Mucosa of descending colon (tissue), 3 donors: ENCODE data around the gene LPIN3. TPM values are rescaled to one million over a fixed set of nuclear protein-coding genes. Genes with fewer than 3 reads are reported as not detected.

Experiments used
- ATAC-seq: fragments of 200-7000 bp; cut with Tn5 transposase; one replicate; pipeline ENCODE4 v1.9.1; 2020; ENCODE audit warnings: mild to moderate bottlenecking, moderate library complexity
- DNase-seq, 3 donors: peaks; one replicate each; pipeline ENCODE4 v3.0.0-alpha.2; 2020
- H3K36me3 ChIP-seq: fragments of 200-600 bp; one replicate; pipeline ENCODE4 v1.8.0; 2021; ENCODE audit warnings: low read depth, mild to moderate bottlenecking
- H3K4me1 ChIP-seq: fragments of 200-600 bp; one replicate; pipeline ENCODE4 v1.8.0; 2021; ENCODE audit warnings: low read depth, mild to moderate bottlenecking
- H3K4me3 ChIP-seq: fragments of 200-600 bp; one replicate; pipeline ENCODE4 v1.8.0; 2021; ENCODE audit warnings: mild to moderate bottlenecking
- H3K9me3 ChIP-seq: fragments of 200-600 bp; one replicate; pipeline ENCODE4 v1.8.0; 2021; ENCODE audit warnings: mild to moderate bottlenecking
- intact Hi-C, 2 donors: fragments of 100-400 bp; cut with DNase I in 1 of 2; cut with micrococcal nuclease in 1 of 2; formaldehyde crosslinking; loops; one replicate each; pipeline versions ENCODE4 v1.11.0 to v1.11.1; 2022; cut with DNase I, micrococcal nuclease
- long read RNA-seq, 2 donors: library from polyadenylated mRNA; unstranded; transcript quantifications; one replicate each; pipeline ENCODE4 v2.0.0, GENCODE V29; 2019 to 2021
- total RNA-seq, 3 donors: library from RNA; stranded (reverse); fragmentation: NEBNext Ultra II Directional in 2 of 3; extraction: Animal tissue kit (Norgen Biotek cat#: 25700) in 2 of 3; gene quantifications; one replicate each; pipeline versions ENCODE4 v1.2.1 to v1.2.4, GENCODE V29; 2021 to 2023
- TF ChIP-seq, protein P1 (sequence below): fragments of 200-600 bp; IDR thresholded peaks from one replicate; pipeline ENCODE4 v1.8.0; 2022; ENCODE audit warnings: antibody characterized with exemption, mild to moderate bottlenecking
- donor health status: DM: no; HTN: no; CAD: no; lungs with moderate emphysema.
- donor health status: DM: no; HTN: no; CAD: no.
- donor health status: DM: no; HTN: yes; CAD: no.

LPIN3 gene, protein sequence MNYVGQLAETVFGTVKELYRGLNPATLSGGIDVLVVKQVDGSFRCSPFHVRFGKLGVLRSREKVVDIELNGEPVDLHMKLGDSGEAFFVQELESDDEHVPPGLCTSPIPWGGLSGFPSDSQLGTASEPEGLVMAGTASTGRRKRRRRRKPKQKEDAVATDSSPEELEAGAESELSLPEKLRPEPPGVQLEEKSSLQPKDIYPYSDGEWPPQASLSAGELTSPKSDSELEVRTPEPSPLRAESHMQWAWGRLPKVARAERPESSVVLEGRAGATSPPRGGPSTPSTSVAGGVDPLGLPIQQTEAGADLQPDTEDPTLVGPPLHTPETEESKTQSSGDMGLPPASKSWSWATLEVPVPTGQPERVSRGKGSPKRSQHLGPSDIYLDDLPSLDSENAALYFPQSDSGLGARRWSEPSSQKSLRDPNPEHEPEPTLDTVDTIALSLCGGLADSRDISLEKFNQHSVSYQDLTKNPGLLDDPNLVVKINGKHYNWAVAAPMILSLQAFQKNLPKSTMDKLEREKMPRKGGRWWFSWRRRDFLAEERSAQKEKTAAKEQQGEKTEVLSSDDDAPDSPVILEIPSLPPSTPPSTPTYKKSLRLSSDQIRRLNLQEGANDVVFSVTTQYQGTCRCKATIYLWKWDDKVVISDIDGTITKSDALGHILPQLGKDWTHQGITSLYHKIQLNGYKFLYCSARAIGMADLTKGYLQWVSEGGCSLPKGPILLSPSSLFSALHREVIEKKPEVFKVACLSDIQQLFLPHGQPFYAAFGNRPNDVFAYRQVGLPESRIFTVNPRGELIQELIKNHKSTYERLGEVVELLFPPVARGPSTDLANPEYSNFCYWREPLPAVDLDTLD
- 10 to 100 TPM; 48.0 to 73.3 (median 52.7) TPM for total RNA-seq
- long read RNA-seq, donor 1, partial matches to known transcripts, result 3 of 13 reads
- long read RNA-seq, donor 1, other reads (novel, unspliced or antisense), result 10 of 13 reads
- long read RNA-seq, donor 2, partial matches to known transcripts, result 4 of 86 reads
- long read RNA-seq, donor 2, other reads (novel, unspliced or antisense), result 82 of 86 reads

DNA sequence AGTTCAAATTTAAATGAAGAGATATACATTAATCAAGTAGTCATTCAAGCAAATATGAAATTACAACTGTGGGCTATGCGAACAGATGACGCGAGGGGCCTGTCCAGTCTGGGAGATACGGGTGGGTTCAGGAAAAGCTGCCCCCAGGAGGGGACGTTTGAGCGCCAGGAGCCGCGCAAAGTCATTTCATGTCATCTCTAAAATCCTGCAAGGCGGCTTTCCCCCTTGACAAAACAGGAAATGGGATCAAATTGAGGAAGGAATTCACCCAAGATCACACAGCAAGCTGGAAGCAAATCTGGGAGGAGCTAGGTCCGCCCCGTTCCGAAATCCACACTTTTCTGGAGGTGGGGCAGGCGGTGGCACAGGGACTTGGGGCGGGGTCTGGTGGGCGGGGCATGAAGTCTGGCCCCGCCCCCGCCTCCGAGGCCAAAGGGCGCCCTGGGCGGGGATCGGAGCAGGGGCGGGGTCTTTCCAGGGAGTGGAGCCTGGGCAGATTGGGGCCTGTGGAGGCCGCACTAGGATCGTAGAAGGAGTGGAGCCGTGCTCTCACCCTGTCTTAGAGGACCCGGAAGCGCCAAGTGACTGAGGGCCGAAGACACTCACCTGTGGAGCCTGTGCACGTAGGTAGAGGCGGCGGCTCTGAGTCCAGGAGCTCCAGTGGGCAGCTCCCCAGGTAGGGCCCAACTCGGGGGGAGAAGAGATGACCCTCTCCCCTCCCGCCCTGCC, at the start of gene LPIN3:
LPIN3 (plus strand) TSS at position 495 of the 729 bp plus-strand sequence. CDS start 4,983 bp downstream, outside the sequence.
- intact Hi-C loops, result no loop called here
- TF ChIP-seq, protein P1, sequence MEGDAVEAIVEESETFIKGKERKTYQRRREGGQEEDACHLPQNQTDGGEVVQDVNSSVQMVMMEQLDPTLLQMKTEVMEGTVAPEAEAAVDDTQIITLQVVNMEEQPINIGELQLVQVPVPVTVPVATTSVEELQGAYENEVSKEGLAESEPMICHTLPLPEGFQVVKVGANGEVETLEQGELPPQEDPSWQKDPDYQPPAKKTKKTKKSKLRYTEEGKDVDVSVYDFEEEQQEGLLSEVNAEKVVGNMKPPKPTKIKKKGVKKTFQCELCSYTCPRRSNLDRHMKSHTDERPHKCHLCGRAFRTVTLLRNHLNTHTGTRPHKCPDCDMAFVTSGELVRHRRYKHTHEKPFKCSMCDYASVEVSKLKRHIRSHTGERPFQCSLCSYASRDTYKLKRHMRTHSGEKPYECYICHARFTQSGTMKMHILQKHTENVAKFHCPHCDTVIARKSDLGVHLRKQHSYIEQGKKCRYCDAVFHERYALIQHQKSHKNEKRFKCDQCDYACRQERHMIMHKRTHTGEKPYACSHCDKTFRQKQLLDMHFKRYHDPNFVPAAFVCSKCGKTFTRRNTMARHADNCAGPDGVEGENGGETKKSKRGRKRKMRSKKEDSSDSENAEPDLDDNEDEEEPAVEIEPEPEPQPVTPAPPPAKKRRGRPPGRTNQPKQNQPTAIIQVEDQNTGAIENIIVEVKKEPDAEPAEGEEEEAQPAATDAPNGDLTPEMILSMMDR, result no peak
- no peaks in the 10 kb centered on the region for H3K36me3 ChIP-seq
- peak; percentile 93 to 97 (median 96) for DNase-seq
- ATAC-seq, result peak; percentile 92
- peaks cover 17% of the 10 kb centered on the region for H3K4me1 ChIP-seq
- H3K9me3 ChIP-seq, result no peaks in the 10 kb centered on the region
- no peak within 1 kb of the TSS for H3K4me3 ChIP-seq

DNA sequence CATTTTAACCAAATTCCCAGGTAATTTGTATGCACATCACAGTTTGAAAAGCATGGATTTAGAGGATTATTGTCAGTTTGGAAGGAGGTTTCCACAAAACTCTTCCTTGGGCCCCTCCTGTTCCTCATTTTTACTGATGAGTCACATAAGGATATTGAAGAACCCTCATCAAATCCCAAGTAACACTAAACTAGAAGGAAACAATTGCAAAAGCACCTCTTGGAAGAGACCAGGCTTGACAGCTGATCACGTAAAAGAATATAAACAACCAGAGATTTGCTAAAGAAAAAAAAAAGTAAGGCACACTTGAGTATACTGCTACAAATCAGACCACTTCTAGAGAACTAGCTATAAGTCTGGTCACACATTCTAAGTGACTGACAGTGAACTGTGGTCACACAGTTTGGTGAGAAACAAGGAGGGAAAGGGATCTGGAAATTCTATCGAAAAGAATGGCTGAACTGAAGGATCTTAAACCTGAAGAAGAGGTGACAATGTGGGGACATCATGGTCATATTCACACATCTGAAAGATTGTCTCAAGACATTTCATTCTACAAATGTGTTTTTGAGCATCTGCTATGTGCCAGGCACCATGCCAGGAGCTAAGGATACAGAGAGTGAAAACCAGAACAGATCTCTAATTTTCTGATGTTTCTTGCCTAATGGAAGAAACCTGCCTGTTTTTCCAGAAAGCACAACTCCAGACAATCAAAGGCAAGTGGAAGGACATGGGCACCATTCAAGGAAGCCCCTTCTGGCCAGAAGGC, 47.2 kb upstream of the LPIN3 start:
- Histone ChIP-seq H3K9me3 (no peaks in the 10 kb centered on the region), H3K4me1 (peaks cover 4% of the 10 kb centered on the region), H3K4me3 (no peak overlapping the region), H3K36me3 (no peaks in the 10 kb centered on the region)
- ATAC-seq (peak; percentile 20), DNase-seq (no peak)
- TF ChIP-seq, protein P1, result no peak
- intact Hi-C loops, result no loop called here

DNA sequence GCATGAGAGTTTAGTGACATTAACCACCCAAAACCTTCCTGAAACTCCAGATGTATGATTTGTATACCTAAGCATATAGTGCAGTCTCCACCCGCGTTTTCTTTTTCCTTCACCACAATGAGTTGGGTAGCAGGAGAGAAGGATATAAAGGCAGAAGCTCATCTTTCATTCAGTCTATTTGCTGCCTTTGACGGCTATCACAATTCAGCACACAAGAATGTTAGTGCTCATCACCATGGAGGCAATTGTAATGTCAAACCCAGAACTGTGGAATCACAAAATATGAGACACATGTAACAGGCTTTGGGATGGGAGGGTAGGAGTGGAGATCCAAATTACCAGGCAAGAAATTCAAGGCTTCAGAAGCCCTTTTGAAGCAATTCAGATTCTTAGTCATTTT, 40.7 kb upstream of the LPIN3 start:
- TF ChIP-seq, protein P1, result no peak
- Histone ChIP-seq H3K36me3 (no peaks in the 10 kb centered on the region), H3K4me1 (no peaks in the 10 kb centered on the region), H3K9me3 (no peaks in the 10 kb centered on the region), H3K4me3 (no peak overlapping the region)
- intact Hi-C loops, result no loop called here
- DNase-seq (no peak), ATAC-seq (no peak)

DNA sequence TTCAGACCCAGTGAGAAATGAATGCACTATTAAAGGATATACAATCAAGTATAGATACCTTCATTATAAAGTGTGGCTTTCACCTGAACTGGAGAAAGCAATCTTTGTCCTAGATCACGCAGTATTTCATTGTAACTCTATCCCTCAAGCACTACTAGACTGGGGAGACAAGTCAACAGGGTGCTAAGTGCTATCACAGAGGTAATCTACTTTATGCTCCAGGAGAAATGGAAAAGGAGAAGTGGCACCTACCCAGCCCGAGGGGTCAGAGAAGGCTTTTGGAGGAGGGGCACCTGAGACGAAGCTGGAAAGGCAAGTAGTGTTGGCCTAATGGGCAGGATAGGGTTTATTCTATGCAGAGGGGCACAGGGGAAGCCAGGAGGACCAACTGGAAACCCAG, 40.2 kb upstream of the LPIN3 start:
- intact Hi-C loops, result no loop called here
- TF ChIP-seq, protein P1, result no peak
- Histone ChIP-seq H3K9me3 (no peaks in the 10 kb centered on the region), H3K4me1 (no peaks in the 10 kb centered on the region), H3K36me3 (no peaks in the 10 kb centered on the region), H3K4me3 (no peak overlapping the region)
- DNase-seq (no peak), ATAC-seq (no peak)
